NCI-H2107 treated with DMSO at 0.1 percent for 48 hours (cell line): ENCODE measurements around the gene BRIP1.
A peak's percentile ranks its signal among the peaks of the same experiment; 100 is the strongest.
"Not testable (repeated sequence)": the region's sequence is repeated elsewhere in the genome, so short reads cannot be mapped to it uniquely, and the experiment has no call there.

ENCODE experiments used
- DNase-seq: peaks from one replicate; lab custom pipeline; 2025; ENCODE audit not compliant: unreplicated experiment; lab: John Stamatoyannopoulos, UW

Gene BRIP1

GRCh38 chr17:61862975-61863800 lies at the start of gene BRIP1:
BRIP1 (minus strand) TSS chr17:61863528; CDS start chr17:61861539, 1,989 bp downstream.
- peak; percentile 89 for DNase-seq

GRCh38 chr17:61908292-61909037 lies 45.1 kb upstream of the BRIP1 start:
- DNase-seq = no peak

GRCh38 chr17:61907361-61907760 lies 44.0 kb upstream of the BRIP1 start:
- DNase-seq = no peak

DNA sequence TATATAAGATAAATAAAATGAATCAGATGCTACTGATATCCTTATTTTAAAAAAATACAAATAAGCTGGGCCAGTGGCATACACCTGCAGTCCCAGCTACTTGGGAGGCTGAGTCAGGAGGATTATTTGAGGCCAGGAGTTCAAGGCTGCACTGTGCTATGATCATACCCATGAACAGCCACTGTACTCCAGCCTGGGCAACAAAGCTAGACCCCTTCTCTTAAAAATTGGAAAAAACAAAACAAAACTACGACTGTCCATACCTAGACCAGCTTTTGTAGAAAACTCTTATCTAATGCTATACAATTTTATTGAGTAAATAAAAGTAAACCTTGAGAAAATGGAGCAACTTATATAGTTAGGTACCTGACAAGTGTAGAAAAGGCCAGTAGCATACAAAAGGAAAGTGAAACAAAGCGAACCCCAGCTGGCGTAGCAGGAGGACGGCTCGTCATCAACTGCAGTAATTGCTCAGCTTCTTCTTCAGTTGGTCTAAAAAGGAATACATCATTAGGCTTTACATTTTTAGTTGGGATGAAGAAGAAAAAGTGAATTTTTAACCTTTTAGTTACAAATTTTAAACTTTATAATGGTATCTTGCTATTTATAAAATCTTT lies 40.9 kb upstream of the BRIP1 start:
- no peak for DNase-seq

DNA sequence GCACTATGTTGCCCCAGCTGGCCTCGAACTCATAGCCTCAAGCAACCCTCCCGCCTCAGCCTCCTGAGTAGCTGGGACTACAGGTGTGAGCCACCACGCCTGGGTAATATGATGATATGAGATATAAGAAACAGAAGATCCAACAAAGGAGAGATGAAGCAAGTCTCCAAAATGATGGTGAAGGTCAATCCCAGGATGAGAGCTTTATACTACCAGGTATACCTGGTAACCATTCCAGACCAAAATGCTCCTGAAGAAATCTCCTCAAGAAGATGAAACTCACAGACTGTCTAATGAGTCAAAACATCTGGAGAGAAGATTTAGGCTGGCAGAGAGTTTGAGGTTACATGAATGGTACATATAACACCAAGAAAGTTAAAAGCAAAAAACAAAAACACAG lies 39.9 kb upstream of the BRIP1 start:
- no peak for DNase-seq

DNA sequence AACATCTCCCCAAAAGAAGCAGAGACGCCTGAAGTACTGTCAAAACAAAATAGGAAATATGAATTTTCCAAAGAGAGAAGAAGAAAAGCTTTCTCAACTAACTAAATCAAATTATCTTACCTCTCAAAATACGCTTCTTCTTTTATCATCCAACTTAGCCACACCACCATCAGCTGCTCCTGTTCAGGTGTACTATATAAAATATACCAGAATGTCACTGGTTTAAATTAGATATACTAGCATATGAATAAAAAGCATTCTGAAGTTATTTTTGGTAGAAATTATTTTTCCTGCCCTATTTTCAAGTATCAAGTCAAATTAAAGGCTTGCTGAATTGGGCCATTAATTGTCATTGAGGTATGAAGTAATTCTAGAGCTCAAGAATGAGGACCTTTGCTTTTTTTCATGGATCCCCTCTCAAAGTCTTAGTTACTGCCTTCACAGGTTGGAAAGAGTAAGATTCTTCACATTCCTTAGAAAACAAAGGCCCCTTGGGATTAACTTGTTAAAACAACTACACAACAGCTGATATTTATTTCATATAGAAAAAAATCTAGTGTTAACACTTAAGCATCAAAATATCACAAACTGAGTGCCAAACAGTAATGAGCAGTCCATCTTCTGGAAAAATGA lies 34.3 kb upstream of the BRIP1 start:
- no peak for DNase-seq

DNA sequence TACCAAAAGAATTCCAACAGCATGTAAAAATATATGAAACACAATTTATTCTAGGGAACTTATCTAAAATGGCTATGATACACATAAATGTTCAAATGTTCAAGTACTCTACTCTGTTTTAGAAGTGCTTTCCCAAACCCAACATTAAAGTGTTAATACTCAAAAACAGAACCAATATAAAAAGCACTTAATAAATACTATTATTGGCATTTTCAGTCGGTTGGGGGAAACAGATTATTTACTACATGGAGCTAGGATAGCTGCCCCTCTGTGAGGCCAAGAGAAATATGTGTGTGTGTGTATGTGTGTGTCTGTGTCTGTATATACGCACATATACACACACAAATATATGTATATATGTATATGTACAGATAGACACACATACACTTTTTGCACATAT lies 32.1 kb upstream of the BRIP1 start:
- no peak for DNase-seq

DNA sequence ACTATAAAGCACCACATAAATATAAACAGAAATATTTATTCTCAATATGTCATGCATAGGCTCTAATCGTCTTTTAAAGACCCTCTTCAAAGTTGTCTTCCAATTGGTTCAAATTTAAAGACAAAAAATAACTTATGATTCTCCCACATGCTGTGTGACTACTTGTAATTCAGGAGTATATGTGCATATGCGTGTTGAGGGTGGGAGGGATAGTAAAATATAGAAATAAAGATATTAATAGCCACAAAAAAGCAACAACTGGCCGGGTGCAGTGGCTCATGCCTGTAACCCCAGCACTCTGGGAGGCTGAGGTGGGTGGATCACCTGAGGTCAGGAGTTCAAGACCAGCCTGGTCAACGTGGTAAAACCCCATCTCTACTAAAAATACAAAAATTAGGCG lies 31.0 kb upstream of the BRIP1 start:
- DNase-seq = not testable (repeated sequence)

- DNase-seq = not testable (repeated sequence)
Observed at GRCh38 chr17:61887733-61888132, 24.4 kb upstream of the BRIP1 start.

GRCh38 chr17:61885865-61886264 lies 22.5 kb upstream of the BRIP1 start:
- DNase-seq = not testable (repeated sequence)

DNA sequence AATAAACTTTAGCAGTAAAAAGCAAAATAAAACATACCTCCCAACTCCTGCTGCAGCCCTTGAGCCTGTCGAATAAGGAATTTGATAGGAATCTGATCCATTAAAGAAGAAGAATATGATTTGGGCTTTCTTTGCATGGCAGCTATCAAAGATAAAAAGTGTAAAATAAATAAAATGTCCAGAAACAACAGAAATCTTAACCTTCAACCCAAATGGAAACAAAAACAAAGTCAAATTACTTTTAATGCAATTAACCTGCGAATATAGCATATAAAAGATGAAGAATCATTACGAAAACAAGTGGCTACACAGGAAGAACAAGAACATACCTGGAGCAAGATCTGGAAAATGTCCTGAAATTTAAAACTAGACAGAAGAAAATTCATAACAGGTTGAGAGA lies 21.5 kb upstream of the BRIP1 start:
- no peak for DNase-seq

DNA sequence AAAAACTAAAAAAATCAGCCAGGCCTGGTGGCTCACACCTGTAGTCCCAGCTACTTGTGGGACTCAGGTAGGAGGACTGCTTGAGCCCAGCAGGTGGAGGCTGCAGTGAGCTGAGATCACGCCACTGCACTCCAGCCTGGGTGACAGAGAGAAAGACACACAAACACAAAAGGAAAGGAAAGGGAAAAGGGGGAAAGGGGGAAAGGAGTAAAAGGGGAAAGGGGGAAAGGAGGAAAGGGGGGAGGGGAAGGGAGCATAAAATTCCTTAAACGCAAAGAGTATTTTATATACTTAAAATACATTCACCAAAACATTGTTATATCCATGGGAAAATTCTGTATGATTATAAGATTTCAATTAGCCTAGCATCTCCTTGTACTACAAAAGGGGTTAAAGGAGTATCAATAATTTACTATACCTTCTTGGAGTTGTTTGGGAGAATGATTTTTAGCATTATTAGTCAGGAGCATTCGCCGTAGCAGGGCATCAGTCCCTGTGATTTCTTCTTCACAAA lies 17.3 kb upstream of the BRIP1 start:
- no peak for DNase-seq

DNA sequence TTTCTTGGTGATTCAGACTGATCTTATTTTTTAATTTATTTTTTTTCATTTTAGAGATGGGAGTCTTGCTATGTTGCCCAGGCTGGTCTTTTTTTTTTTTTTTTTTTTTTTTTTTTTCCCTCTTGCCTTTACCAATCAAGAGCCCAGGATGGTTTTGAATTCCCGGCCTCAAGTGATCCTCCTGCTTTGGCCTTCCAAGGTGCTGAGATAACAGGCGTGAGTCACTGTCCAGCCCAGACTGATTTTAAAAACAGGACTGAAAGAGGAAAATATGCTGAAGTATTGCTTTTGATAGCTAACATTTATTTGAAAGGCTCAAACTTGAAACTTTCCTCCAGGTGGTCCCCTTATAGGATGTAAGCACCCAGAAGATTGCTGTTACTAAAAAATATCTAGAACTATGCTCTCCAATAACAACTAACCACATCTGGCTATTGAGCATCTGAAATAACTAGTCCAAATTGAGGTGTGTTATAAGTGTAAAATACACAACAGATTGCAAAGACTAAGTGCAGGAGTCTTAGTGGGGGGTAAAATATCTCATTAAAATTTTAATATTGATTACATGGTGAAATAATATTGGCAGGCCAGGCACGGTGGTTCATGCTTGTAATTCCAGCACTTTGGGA lies 15.8 kb upstream of the BRIP1 start:
- DNase-seq = no peak

DNA sequence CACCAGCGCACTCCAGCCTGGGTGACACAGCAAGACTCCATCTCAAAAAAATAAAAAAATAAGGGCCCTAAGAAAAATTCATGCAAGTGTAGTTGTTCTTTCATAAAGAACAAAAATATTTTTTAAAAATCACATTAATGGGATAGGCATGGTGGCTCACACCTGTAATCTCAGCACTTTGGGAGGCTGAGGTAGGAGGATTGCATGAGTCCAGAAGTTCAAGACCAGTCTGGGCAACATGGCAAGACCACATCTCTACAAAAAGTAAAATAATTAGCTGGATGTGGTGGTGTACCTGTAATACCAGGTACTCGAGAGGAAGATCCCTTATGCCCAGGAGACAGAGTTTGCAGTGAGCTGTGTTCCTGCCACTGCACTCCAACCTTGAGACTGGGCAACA lies 15.2 kb upstream of the BRIP1 start:
- DNase-seq = no peak

GRCh38 chr17:61877837-61878236 lies 14.5 kb upstream of the BRIP1 start:
- DNase-seq = no peak

DNA sequence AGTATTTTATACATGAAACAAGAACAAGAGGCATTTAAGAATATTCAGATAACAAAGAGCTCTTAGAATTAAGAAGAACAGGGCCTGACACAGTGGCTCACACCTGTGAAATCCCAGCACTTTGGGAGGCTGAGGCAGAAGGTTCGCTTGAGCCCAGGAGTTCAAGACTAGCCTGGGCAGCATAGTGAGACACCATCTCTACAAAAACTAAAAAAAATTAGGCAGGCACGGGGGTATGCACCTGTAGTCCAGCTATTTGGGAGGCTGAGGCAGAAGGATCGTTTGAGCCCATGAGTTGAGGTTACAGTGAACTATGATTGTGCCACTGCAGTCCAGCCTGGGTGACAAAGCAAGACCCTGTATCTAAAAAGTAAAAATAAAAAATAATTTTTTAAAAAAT lies 12.5 kb upstream of the BRIP1 start:
- DNase-seq = no peak

- DNase-seq = no peak
Observed at GRCh38 chr17:61875285-61875684, 12.0 kb upstream of the BRIP1 start.

DNA sequence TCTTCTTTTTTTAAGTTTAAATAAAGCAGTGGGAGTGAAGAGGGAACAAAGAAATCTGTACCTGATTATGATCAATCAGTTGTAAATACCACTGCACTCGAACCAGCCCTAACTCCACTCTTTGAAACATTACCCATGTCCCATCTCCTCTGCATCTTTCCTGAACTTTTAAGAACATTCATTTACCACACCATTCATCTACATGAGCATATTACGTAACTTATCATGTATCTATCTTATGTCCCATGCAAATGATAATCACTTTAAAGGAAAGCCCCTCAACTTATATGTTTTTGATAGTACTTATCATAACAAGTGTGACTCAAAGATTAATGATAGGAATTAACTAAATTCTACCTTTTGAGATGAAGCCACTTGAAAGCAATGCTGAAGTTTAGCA lies 10.7 kb upstream of the BRIP1 start:
- no peak for DNase-seq

DNA sequence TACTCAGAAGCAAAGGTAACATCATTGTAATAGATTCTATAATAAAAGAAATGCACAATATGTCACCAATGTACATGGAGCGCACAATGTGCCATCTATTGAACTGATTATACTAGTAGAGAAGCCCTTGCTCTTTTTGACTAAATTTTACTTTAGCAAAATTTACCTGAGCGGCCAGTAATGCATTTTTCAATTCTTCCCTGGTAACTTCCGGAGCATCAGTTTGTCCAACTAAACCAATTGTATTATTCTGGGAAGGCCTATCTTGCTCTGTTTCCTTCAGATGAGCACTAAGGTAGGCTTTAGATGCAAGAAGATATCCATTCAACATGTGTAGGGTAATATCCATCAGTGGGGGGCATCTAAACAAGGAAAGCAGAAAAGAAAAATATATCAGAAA lies 8.8 kb upstream of the BRIP1 start:
- DNase-seq = no peak

DNA sequence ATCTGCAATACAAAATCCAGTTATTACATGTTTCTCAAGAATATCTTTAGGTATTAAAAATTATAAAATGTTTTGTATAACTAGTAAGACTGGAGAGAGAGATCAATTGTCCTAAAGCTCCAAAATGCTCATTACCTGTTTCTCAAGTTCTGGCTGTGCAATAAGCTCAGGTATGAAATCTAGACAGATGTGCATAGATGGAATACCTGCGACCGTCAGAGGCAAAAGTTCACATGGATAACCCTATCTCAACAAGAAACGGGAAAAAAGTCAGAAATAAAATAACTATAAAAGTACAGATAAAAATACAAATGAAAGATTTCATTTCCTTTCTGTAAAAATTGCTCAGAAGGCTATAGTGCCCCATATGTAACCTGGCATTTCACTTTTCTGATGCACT lies 5.8 kb upstream of the BRIP1 start:
- DNase-seq = no peak

GRCh38 chr17:61868074-61868473 lies 4.7 kb upstream of the BRIP1 start:
- DNase-seq = no peak
